HEK293T (cell line): Measurements from ENCODE around the gene ARPC4.

ENCODE experiments used
- CTCF ChIA-PET: fragments of 350-600 bp; formaldehyde crosslinking; extraction: SDS; loops from one replicate; lab custom pipeline; 2021; ENCODE audit warnings: antibody characterized with exemption, inconsistent platforms; lab: Yijun Ruan, JAX
- POLR2A ChIA-PET: fragments of 350-600 bp; formaldehyde crosslinking; extraction: SDS; loops from one replicate; lab custom pipeline; 2020; ENCODE audit warnings: antibody characterized with exemption, inconsistent platforms; lab: Yijun Ruan, JAX
- DNase-seq: peaks from one replicate; pipeline ENCODE4 v3.0.0; 2012; ENCODE audit warnings: mixed read lengths; ENCODE audit errors: extremely low spot score
- ARNT ChIP-seq: fragments of 450-650 bp; IDR thresholded peaks from 2 replicates; pipeline ENCODE4 v1.6.1; 2017; ENCODE audit warnings: mild to moderate bottlenecking
- BHLHE40 ChIP-seq: fragments of 450-650 bp; IDR thresholded peaks from 2 replicates; pipeline ENCODE4 v1.6.1; 2016; ENCODE audit warnings: mild to moderate bottlenecking, moderate library complexity, borderline replicate concordance
- CTBP1 ChIP-seq: fragments of 450-650 bp; IDR thresholded peaks from 2 replicates; pipeline ENCODE4 v1.6.1; 2016; ENCODE audit warnings: borderline replicate concordance
- ELF4 ChIP-seq: fragments of 450-650 bp; IDR thresholded peaks from 2 replicates; pipeline ENCODE4 v1.6.1; 2017; ENCODE audit warnings: antibody characterized with exemption
- FOXA1 ChIP-seq: fragments of 450-650 bp; IDR thresholded peaks from 2 replicates; pipeline ENCODE4 v1.6.1; 2016; ENCODE audit warnings: mild to moderate bottlenecking
- FOXK2 ChIP-seq: fragments of 450-650 bp; IDR thresholded peaks from 2 replicates; pipeline ENCODE4 v1.6.1; 2016; ENCODE audit warnings: mild to moderate bottlenecking
- FOXM1 ChIP-seq: fragments of 450-650 bp; IDR thresholded peaks from 2 replicates; pipeline ENCODE4 v1.6.1; 2017; ENCODE audit warnings: mild to moderate bottlenecking, borderline replicate concordance
- HDGF ChIP-seq: fragments of 450-650 bp; IDR thresholded peaks from 2 replicates; pipeline ENCODE4 v1.6.1; 2017; ENCODE audit warnings: antibody characterized with exemption, borderline replicate concordance
- L3MBTL2 ChIP-seq: fragments of 450-650 bp; conservative IDR thresholded peaks from 2 replicates; pipeline ENCODE4 v1.6.1; 2016; ENCODE audit warnings: mild to moderate bottlenecking
- LEF1 ChIP-seq: fragments of 450-650 bp; IDR thresholded peaks from 2 replicates; pipeline ENCODE4 v1.6.1; 2017; ENCODE audit warnings: mild to moderate bottlenecking, borderline replicate concordance
- NFRKB ChIP-seq: fragments of 450-650 bp; IDR thresholded peaks from 2 replicates; pipeline ENCODE4 v1.6.1; 2016; ENCODE audit warnings: mild to moderate bottlenecking, moderate library complexity
- SP1 ChIP-seq: fragments of 450-650 bp; IDR thresholded peaks from 2 replicates; pipeline ENCODE4 v1.6.1; 2017
- SUZ12 ChIP-seq: fragments of 450-650 bp; IDR thresholded peaks from 2 replicates; pipeline ENCODE4 v1.6.1; 2016; ENCODE audit warnings: mild to moderate bottlenecking
- TARDBP ChIP-seq: fragments of 450-650 bp; IDR thresholded peaks from 2 replicates; pipeline ENCODE4 v1.6.1; 2016
- ZNF384 ChIP-seq: fragments of 450-650 bp; IDR thresholded peaks from 2 replicates; pipeline ENCODE4 v1.6.1; 2016
- TF ChIP-seq, protein P1 (sequence below): fragments of 450-650 bp; IDR thresholded peaks from 2 replicates; pipeline ENCODE4 v1.6.1; 2016

Gene ARPC4

DNA sequence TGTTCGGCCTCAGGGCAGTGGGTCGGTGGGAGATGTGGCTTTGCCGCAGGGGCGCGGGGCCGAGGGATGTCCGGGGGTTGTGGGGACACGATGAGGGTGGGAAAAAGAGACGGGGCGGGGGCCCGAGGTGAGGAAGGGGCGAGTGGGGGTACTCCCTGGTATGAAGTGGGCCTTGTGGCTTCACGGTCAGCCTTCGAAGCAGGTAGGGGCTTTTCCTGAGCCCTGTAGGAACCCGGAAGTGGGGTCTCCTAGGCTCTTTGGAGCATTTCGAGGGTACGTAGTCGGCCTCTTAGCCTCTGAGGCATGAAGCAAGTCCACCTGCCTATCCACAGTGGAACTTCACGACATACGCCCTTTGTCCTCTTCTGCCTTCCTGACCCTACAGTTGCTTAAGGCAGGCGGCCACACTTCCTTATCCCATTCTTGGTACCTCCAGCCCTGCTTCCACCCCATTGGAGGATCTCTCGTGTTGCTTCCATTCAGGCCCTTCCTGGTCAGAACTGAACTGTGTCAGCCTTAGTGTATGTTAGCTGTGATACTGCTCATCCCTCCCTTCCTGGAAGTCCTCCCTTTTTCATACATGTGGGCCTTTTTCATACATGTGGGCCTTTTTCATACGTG, 389 bp downstream of the ARPC4 start:
- peak; percentile 37 for DNase-seq
- CTCF ChIA-PET: interaction anchor here (0.7 kb wide), 1 partner anchor 293 kb away, joined by 4 read pairs; no protein-coding TSS in a partner anchor
- POLR2A ChIA-PET: interaction anchor here (0.6 to 1.4 kb wide), 19 partner anchors 10 to 289 kb away, joined by 3 to 14 read pairs (median 4); partner anchors contain the start of genes CAMK1, CRELD1, FANCD2 and OGG1
- TF ChIP-seq ELF4 (no peak; the same call in 1 of the 2 replicates), L3MBTL2 (0 out of 2 replicates have a peak, but pooled peaks have one; percentile 21)

DNA sequence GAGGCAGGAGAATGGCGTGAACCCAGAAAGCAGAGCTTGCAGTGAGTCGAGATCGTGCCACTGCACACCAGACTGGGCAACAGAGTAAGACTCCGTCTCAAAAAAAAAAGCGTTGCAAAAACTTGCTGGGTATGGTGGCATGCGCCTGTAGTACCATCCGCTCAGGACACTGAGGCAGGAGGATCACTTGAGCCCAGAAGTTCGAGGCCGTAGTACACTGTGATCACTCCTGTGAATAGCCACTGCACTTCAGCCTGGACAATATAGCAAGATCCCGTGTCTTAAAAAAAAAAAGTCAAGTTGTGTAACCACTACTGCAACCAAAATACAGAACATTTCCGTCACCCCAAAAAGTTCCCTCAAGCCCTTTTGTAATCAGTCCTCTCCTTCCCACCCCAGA, 1.5 kb downstream of the ARPC4 start:
- DNase-seq: no peak
- POLR2A ChIA-PET: interaction anchor here (1.0 kb wide), 1 partner anchor 21 kb away, joined by 3 read pairs; no protein-coding TSS in a partner anchor
- TF ChIP-seq ELF4 (no peak), ARNT (no peak), NFRKB (no peak), SP1 (no peak), FOXM1 (no peak), CTBP1 (no peak), LEF1 (no peak)
- TF ChIP-seq, protein P1, sequence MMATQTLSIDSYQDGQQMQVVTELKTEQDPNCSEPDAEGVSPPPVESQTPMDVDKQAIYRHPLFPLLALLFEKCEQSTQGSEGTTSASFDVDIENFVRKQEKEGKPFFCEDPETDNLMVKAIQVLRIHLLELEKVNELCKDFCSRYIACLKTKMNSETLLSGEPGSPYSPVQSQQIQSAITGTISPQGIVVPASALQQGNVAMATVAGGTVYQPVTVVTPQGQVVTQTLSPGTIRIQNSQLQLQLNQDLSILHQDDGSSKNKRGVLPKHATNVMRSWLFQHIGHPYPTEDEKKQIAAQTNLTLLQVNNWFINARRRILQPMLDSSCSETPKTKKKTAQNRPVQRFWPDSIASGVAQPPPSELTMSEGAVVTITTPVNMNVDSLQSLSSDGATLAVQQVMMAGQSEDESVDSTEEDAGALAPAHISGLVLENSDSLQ: no peak
- CTCF ChIA-PET: no interaction called here

DNA sequence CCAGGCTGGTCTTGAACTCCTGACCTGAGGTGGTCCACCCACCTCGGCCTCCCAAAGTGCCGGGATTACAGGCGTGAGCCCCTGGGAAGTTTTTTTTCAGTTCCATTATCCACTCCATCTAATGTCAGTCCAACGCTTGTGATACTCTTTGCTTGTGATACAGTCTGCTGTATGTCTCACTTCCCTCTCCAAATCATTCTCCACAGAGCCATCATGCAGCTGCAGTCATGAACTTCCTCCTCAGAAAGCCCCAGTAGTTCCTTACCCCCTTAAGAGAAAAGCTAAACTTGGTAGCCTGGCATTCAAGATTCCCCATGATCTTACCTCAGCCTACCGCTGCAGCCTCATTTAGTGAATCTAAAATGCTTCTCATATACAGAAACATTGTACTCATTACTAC, 2.3 kb downstream of the ARPC4 start:
- no peak for TF ChIP-seq CTBP1
- TF ChIP-seq, protein P1: no peak
- no peak for TF ChIP-seq SP1
- no peak for TF ChIP-seq ARNT
- no peak for TF ChIP-seq FOXM1
- TF ChIP-seq ELF4: no peak
- TF ChIP-seq BHLHE40: no peak
- TF ChIP-seq FOXK2: no peak
- TF ChIP-seq LEF1: no peak
- no peak for TF ChIP-seq L3MBTL2
- TF ChIP-seq HDGF: no peak
- no peak for TF ChIP-seq ZNF384
- TF ChIP-seq NFRKB: no peak
- no peak for TF ChIP-seq TARDBP
- TF ChIP-seq FOXA1: no peak
- no peak for TF ChIP-seq SUZ12

DNA sequence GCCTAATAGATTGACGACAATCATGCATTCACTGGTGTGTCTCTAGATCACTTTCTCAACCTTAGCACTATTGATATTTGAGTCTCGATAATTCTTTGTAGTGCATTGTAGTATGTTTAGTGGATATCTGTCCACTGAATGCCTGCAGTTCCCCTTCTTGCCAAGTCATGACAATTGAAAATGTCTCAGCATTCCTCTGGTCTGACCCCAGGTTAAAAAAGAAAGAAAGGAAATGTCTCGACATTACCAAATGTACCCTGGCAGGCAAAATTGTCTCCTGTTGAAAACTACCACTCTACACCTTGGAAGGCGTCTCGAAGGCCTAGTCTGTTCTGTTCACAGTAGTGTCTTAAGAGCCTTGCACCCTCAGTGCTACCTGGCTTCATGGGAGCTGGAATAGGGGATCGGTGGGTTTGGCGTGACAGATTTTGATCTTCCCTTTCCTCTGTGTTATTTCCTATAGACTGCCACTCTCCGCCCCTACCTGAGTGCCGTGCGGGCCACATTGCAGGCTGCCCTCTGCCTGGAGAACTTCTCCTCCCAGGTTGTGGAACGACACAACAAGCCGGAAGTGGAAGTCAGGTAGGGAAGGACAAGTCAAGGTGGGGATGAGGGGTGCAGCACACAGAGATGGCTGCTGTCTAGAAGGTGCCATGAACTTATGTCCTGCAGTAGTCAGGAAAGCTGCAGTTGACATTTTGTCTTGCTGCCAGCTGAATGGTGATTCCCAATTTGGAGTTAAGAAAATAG, 4.5 kb downstream of the ARPC4 start:
- TF ChIP-seq BHLHE40 (no peak), SUZ12 (no peak), FOXA1 (no peak), FOXK2 (no peak), ZNF384 (no peak), L3MBTL2 (no peak), LEF1 (no peak), ARNT (no peak), HDGF (no peak), TARDBP (no peak), FOXM1 (no peak), NFRKB (no peak), CTBP1 (no peak), ELF4 (no peak), SP1 (no peak)
- TF ChIP-seq, protein P1: no peak
- POLR2A ChIA-PET: no interaction called here
- DNase-seq: no peak
- CTCF ChIA-PET: no interaction called here

More for the DNA sequence above, 2.3 kb downstream of the ARPC4 start:
- POLR2A ChIA-PET: interaction anchor here (1.2 kb wide), 1 partner anchor 11 kb away, joined by 4 read pairs; no protein-coding TSS in a partner anchor
- CTCF ChIA-PET: no interaction called here
- no peak for DNase-seq

DNA sequence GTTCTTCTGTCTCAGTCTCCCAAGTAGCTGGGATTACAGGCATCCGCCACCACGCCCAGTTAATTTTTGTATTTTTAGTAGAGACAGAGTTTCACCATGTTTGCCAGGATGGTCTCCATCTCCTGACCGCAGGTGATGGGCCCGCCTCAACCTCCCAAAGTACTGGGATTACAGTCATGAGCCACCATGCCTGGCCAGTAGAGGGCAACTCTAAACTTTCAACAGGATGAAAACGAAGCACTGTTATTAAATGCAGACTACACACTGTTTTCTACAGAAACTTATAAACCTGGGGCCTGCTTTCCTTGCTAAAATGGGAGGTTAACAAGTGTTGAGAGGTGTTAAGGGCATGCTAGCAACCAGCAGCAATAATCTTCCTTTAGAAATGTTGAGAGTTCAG, 7.6 kb downstream of the ARPC4 start:
- ChIA-PET POLR2A (no interaction called here), CTCF (no interaction called here)
- DNase-seq: no peak
- TF ChIP-seq ARNT (no peak), LEF1 (no peak), ZNF384 (no peak), NFRKB (no peak), BHLHE40 (no peak), FOXA1 (no peak), SP1 (no peak), HDGF (no peak), ELF4 (no peak), SUZ12 (no peak), TARDBP (no peak), FOXK2 (no peak), FOXM1 (no peak), CTBP1 (no peak)

DNA sequence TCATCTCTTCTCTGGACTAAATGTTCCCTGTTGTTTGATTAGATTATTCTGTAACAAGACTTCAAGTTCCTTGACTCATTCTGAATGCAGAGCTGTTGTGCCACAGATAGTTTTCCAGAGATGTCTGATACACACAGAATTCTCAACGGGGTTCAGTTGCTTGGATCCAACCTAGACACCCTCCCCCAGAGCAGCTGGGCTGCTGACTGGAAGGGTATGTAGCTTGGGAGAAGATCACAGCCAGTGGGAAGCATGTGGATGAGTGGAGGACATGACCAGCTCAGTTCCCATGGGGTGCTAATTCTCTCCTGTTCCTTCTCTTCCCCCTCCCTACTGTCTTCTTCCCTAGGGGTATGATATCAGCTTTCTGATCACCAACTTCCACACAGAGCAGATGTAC, 10.6 kb downstream of the ARPC4 start:
- no peak for DNase-seq
- ChIA-PET CTCF (no interaction called here), POLR2A (interaction anchor here (0.9 to 1.0 kb wide), 2 partner anchors 11 to 28 kb away, joined by 3 read pairs; partner anchors contain the start of gene ARPC4)
- no peak for TF ChIP-seq SP1
- no peak for TF ChIP-seq TARDBP
- no peak for TF ChIP-seq SUZ12
- TF ChIP-seq FOXK2: no peak
- TF ChIP-seq ARNT: no peak
- no peak for TF ChIP-seq ELF4
